Vagina (tissue), 2 donors: ENCODE measurements around the gene RHOG.

Experiments
- POLR2A ChIP-seq, 2 donors: fragments of 450-650 bp; IDR thresholded peaks; one replicate each; pipeline ENCODE4 v1.6.1; 2017; ENCODE audit warnings: antibody characterized with exemption in 2 of 2, mild to moderate bottlenecking in 2 of 2, moderate library complexity in 2 of 2
- TF ChIP-seq, protein P1 (sequence below), 3 experiments: fragments of 450-650 bp in 2 of 3; fragments of 200-600 bp in 1 of 3; sonication (generic) in 1 of 3; IDR thresholded peaks; one replicate each; pipeline ENCODE4 v1.5.1; 2017 to 2019; ENCODE audit warnings: antibody characterized with exemption in 3 of 3, mild to moderate bottlenecking in 2 of 3, moderate library complexity in 2 of 3

DNA sequence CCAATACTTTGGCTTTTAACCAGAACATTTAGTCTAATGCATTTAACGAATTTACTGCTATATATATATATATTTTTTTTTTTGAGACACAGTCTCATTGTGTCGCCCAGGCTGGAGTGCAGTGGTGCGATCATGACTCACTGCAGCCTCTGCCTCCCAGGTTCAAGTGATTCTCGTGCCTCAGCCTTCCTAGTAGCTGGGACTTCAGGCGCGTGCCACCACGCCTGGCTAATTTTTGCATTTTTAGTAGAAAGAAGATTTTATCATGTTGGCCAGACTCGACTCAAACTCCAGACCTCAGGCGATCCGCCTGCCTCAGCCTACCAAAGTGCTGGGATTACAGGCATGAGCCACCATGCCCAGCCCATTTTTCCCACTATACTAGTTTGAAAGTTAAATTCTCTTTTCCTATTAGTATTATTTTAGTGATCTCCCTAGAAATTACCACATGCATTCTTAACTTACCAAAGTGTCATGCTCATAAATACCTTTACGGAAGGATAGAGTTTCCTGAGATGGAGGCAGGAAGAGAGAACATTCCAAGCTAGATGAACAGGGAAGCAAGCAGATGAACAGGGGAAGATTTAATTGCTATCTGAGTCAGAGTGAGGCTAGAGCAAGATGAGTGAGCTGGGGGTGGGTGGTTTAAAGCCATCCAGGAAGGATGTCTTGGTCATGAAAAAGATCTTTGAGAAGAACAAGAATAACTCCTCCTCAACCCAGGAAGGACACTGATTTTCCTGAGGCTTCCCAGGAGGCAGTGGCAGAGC is 36.8 kb downstream of the RHOG start:
- TF ChIP-seq, protein P1, sequence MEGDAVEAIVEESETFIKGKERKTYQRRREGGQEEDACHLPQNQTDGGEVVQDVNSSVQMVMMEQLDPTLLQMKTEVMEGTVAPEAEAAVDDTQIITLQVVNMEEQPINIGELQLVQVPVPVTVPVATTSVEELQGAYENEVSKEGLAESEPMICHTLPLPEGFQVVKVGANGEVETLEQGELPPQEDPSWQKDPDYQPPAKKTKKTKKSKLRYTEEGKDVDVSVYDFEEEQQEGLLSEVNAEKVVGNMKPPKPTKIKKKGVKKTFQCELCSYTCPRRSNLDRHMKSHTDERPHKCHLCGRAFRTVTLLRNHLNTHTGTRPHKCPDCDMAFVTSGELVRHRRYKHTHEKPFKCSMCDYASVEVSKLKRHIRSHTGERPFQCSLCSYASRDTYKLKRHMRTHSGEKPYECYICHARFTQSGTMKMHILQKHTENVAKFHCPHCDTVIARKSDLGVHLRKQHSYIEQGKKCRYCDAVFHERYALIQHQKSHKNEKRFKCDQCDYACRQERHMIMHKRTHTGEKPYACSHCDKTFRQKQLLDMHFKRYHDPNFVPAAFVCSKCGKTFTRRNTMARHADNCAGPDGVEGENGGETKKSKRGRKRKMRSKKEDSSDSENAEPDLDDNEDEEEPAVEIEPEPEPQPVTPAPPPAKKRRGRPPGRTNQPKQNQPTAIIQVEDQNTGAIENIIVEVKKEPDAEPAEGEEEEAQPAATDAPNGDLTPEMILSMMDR (IDR thresholded peaks at IDR 0.05) = no peak
- TF ChIP-seq POLR2A (IDR thresholded peaks at IDR 0.05) = no peak
